ENCODE results near the gene AMN.

AMN gene

DNA sequence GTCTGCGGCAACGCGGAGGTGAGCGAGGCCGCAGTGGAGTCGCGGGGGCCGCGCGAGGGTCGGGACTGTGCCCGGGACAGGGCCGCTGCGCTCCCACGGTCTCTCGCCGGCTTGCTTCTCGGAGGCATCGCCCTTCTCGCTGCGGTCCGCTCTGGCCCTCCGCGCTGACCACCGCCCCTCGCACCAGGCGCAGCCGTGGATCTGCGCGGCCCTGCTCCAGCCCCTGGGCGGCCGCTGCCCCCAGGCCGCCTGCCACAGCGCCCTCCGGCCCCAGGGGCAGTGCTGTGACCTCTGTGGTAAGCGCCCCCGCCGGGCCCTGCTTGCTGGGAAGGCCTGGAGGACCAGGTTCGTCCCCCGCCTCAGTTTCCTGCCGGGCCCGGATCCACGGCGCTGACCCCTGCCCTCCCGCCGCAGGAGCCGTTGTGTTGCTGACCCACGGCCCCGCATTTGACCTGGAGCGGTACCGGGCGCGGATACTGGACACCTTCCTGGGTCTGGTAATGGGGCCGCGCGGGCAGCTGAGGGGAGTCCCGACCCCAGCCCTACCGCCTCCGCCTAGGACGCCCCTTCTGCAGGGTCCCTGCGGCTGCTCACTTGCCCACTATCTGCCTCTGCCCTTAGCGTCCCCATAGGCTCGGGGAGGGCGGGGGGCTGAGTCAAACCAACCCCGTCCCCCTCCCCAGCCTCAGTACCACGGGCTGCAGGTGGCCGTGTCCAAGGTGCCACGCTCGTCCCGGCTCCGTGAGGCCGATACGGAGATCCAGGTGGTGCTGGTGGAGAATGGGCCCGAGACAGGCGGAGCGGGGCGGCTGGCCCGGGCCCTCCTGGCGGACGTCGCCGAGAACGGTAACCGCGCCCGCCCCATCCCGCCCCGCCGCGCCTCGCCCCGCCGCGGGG, 7.0 kb downstream of the AMN start:
- ATAC-seq, result peak in 1 of 2 donors; percentile 6

DNA sequence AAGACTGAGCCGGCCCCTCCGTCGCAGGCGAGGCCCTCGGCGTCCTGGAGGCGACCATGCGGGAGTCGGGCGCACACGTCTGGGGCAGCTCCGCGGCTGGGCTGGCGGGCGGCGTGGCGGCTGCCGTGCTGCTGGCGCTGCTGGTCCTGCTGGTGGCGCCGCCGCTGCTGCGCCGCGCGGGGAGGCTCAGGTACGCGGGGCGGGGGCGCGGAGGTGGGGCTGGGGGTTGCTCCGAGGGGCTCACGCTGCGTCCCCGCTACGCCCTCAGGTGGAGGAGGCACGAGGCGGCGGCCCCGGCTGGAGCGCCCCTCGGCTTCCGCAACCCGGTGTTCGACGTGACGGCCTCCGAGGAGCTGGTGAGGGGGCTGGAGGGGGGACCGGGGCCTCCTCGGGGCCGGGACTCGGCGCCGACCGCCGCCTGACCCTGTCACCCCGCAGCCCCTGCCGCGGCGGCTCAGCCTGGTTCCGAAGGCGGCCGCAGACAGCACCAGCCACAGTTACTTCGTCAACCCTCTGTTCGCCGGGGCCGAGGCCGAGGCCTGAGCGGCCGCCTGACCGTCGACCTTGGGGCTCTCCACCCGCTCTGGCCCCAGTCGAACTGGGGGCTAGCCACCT, 7.8 kb downstream of the AMN start:
- ATAC-seq, result no peak

DNA sequence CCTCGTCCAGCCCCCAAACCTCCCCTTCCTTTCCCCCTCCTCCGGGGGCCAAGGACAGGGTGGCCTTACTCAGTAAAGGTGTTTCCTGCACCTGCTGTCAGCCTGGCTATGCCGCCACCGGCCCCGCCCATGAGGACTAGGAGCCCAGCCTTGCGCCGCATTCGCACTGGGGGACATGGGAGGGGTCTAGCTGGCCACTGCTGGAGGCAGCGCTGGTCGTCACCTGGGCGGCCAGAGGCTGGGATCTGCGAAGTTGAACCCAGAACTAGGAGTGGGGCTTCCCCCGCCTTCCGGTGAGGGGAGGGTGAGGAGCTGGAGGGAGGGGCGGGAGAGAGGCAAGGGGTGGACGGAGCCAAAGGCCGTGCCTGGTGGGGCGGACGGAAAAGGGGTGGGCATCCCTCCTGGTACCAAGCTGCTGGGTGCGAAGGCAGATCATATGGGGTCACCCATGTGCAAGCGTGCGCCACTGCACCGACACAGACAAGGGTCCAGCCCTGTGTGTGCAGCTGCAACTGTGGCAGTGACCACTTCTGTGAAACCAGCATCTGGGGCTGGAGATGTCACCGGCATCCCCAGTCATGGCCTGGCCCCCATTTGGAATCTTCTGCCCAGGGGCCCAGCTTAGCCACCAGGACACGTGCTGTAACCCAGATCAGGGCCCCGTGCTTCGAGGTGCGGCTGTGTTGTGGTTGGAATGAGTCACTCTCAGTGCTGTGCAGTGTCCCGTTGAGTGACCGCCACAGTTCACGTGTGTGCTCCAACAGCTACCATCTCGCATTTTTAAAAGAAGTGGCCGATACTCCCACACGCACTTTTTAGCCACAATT, 8.5 kb downstream of the AMN start:
- no peak for ATAC-seq

DNA sequence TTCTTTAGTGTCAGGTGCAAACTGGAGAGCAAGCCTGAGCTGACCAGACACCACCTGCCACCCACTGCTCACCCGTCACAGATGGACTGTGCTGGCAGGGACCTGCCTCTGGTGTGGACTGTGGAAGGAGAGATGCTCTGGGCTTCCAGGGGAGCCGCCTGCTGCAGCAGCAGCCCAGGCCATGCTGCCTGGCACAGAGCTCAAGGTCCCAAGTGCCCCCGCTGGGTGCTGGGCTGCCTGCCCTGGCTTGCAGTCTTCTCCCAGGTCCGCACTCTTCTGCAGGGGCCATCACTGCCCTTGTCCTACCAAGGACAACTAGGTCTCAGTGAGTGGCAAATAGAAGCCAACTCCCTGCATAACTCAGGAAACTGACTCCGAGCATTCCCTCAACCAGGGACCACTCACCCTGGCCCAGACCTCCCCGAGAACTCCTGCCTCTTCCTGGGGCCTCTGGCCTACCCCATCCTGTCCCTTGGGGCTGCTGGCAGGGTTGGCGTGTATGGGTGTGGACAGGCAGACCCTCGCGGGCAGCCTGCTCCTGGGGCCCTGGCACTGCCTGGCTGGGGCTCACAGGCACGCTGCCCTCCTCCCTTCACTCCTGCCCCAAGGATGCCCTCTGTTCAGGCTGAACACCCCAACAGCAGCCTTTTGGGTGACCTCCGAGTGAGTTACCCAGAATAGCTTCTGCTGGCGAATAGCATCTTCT, 9.3 kb downstream of the AMN start:
- ATAC-seq, result no peak

DNA sequence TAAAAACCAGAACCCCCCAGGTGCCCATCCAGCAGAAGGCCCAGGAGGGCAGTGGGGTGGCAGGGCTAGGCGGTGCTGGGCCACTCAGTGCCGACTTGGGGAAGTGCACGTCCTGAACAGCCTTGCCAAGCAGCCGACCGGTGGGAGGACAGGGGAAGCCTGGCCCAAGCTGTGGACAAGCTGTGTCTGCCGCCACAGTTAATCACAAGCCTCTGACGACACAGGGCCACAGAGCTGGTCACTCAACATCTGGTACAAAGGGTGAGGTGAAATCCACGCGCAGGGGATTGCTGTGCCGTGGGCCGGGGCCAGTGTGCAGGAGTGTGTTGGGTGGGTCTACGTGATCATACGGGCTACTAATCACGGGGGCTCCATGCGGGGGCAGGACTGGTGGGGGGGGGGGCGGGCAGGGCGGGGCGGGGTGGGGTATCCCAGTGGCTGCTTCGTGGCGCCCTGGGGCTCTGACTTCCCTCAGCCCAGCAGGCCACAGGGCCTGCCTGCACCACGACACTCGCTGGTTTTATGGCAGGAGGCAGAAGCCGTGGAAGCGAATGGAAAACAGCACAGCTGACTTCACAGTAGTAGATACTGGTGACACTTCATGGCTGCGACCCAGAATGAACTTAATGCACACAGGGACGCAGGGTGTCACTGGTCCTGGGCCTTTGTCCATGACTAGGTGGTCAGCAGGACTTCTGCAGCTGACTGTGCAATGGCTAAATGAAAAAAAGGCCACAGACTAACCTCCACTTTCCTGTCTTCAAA, 10.2 kb downstream of the AMN start:
- ATAC-seq, result no peak

DNA sequence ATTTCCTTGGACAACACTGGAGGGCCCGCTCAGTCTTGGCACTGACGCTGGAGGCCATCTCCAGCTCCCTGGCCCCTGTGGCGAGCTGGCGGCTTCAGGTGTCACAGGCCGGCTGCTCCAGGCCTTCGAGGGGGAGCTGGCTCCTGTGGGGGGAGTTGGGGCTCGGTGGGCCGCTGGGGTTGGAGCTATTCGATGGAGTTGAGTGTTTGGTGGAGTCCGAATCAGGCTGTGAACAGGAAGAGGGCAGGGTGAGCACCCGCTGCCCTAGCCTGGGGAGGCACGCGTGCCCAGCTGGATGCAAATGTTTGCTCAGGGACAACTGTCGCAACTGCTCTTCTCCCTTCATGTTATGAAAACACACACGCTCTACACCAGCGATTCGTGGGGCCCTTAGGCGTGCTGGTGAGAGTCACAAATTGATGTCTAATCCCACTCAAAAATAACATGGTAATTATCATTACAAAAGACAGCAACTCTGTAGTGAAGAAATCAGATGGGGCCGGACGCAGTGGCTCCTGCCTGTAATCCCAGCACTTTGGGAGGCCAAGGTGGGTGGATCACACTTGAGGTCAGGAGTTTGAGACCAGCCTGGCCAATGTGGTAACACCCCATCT, 11.3 kb downstream of the AMN start:
- ATAC-seq, result no peak

DNA sequence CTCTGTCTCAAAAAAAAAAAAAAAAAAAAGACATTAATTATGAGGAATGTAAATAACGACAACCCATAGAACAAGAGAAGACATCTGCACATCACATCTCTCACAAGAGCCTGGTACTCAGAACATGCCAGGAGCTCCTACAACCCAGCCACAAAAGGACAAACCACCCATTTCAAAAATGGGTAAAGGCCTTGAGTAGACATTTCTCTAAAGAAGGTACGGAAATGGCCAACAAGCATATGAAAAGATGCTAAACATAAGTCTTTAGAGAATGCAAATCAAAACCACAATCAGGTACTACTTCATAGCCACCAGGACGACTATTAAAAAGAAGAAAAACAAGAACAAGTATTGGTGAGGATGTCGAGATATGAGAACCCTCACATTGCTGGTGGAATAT, 13.3 kb downstream of the AMN start:
- ATAC-seq, result no peak

DNA sequence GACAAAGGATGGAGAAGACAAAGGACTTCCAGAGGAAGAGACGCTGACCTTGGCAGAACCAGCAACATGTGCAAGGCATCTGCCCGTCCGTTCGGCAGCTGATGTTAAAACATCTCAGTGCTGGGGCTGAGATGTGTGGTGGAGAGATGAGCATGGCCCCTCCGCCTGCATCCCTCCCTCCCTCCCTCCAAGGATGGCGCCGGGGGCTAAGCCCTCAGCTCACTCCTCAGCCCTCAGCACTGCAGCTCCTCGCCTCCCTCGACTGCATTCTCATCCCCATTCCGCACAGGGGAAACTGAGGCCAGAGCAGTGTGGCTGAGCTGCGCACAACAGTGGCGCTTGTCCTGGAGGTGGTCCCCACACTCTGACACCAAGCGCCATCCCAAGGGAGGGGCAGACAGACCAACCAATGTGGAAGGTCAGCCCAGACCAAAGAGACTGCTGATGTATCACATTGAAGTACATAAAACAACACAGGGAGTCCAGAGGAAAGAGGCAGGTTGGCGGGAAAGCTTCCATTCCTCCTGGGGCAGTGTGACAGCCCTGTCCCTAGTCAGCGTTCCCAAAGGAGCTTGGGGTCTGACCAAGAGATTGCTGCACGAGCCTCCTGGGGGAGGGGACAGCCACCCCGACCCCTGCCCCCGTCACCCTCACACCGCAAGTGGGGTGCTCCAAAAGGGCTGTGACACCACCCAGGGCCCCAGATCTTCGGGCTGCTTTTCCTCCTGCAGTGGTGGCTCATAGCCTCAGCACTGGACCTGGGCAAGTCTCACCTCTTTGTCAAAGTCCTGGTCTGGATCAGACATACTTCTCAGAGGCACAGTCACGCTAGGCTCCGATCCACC, 15.1 kb downstream of the AMN start:
- no peak for ATAC-seq

DNA sequence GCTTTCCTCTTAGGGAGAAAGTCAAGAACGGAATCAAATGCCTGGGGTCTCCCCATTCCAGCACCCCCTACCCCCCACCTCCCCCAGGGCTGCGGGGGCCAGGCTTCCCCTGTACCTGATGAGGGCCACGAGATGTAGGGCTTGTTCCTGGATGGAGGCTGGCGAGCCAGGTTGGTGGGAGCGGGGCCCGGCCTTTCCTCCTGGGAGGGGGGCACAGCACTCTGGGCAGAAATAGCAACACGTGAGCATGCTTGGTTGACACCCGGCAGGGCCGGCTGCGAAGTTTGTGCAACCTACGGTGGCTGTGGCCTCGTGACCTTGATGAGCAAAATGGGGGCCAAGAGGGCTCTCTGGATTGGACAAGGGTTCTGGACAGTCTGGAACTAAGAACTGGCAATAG, 15.7 kb downstream of the AMN start:
- ATAC-seq, result no peak

DNA sequence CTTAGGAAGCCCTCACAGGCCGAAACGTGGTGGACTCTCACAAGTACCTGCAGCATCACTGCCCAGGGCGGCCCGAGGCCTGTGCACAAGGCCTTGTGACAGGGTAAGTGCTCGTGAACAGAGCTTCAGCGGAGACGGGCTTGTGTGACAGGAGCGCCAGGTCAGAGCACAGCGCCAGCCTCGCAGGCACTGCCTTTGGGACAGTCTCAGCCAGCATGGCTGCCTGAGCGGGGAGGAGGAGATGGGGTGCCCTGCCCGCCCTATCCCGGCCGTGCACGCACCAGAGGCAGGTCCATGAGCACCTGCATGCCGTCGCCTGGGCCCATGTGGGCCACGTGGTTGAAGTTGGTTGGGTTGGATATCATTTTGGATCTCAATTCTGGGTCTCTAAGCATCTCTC, 16.9 kb downstream of the AMN start:
- ATAC-seq, result no peak

DNA sequence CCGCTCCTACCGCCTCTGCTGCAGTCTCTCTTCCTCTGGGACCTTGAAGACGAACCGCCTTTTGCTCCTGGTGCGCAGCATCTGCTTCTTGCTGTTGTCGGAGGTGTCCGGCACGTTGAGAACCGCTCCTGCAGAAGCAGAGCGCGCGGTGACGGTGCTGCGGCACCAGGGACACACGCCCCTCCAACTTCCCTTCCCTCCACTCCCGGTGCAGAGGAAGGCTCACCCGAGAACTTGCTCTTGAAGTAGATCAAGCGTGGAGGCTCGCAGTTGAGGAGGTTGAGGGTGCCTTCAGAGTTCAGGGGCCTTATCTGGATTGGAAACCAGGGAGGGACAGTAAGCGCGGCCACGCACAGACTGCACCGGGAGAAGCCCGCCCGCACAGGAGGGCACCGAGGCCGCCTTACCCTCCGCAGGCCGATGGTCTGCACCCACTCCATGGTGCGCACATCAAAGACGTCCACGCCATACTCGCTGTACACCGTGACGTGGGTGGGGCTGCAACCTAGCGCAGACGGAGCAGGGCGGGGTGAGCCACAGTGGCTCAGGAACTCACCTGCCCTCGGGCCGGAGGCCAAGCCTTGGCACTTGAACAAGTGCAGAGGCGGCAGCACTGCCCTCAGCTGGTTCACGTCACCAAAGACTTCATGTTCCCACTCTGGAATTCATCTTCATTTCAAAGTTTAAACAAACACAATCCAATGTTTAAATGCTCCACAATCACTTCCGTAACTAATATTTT, 17.5 kb downstream of the AMN start:
- no peak for ATAC-seq

DNA sequence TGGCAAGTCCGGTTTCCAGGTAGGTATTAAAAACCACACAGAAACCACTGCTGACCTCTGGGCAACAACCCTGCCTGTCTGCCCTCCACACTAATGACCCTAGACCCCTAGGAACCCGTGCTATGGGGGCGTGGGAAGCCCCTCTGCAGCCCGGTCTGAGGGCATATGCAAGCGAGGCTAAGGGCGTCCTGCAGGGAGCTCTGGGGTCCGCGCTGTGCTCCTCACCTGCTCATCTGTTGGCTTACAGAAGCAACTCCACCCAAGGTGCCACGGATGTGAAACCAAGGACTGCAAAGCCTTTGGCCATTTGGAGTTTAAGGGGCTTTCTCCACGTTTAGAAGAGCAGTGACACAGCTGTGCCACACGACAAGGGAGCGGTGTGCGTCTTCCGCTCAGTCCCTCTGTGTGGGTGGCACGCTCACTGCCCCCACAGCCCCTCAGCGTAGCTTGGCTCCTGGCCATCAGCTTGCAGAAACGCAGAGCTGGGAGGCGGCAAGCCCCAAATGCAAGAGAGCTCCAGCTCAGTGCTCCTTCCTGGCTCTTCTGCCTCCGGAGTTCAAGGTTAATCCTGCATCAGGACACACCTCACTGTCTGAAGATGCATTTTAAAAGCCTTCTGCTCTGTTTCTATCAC, 18.4 kb downstream of the AMN start:
- ATAC-seq, result no peak

DNA sequence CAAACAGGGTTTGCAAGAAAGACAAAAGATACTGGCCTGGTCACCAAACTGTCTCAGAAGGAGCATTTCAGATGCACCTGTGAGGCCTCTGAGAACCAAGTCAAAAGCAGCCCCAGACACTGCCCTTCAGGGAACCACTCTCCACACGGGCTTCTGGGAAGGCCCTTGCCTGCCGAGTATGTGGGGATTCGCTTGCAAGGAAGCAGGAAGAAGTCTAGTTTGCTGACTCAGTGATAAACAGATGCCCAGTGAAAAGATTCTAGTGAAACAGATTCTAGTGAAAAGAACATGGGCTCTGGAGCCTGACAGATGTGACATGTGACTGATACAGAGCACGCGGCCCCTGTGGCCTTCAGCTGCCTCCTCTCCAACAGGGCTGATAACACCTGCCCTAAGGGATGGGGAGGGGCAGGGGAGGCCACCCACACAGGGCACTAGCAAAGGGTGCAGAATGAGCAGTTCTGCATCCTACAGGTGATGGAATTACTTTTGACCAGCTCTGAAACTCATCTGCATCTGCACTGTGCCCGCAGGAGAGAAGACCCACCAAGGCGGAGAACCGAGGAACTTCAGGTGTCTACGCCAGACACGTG, 19.1 kb downstream of the AMN start:
- no peak for ATAC-seq

DNA sequence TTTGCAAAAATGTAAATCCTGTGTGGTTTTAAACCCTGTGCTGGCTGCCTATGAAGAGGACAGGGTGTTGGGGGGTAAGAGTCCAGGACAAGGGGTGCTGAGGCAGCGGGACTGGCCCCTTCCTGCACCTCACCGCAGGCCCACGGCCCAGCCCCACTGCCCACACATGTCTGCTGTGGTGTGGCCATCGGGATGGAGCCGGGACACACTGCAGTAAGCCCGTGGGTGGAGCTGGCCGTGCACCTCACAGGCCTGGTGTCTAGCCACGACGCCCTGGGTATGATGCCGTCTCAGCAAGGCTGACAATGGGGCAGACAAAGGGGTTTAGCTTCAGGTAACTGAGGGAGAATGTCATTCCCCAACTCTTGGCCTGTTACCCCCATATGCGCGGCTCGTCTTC, 19.6 kb downstream of the AMN start:
- no peak for ATAC-seq

DNA sequence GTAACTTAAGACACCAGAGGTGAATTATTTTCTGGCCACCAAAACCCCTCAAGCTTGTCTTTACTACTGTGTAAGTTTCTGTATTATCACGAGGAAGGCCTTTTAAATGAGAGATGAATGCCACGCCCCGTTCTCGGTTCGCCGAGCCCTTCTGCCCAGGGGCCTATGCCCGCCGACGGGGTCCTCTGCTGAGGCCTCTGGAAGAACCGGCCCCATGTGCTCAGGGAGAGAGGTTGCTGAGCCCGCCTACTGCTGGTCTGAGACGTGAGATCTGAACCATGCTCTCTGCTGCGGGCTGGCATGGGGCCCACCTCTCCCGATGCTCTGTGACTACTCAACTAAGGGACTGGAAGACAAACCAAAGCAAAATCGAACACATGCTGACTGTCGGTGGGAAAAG, 21.0 kb downstream of the AMN start:
- no peak for ATAC-seq

DNA sequence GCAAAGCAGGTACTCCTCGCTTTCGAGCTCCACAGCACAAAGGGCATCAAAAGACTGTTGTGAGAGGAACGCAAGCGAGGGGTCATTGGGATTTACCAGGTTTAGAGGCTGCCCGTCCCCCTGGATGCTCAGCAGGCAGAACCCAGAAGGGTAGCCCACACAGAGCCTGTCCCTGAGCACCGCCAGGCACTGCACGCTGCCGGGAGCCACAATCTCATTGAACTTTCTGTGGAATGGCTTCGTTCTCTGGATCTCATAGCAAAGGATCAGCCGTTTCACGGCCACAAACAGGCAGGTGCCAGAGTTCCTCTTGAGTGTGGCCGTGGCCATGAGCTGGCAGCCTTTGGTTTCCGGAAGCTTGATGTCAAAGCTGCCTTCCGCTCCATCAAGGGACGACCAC, 21.5 kb downstream of the AMN start:
- ATAC-seq, result no peak

DNA sequence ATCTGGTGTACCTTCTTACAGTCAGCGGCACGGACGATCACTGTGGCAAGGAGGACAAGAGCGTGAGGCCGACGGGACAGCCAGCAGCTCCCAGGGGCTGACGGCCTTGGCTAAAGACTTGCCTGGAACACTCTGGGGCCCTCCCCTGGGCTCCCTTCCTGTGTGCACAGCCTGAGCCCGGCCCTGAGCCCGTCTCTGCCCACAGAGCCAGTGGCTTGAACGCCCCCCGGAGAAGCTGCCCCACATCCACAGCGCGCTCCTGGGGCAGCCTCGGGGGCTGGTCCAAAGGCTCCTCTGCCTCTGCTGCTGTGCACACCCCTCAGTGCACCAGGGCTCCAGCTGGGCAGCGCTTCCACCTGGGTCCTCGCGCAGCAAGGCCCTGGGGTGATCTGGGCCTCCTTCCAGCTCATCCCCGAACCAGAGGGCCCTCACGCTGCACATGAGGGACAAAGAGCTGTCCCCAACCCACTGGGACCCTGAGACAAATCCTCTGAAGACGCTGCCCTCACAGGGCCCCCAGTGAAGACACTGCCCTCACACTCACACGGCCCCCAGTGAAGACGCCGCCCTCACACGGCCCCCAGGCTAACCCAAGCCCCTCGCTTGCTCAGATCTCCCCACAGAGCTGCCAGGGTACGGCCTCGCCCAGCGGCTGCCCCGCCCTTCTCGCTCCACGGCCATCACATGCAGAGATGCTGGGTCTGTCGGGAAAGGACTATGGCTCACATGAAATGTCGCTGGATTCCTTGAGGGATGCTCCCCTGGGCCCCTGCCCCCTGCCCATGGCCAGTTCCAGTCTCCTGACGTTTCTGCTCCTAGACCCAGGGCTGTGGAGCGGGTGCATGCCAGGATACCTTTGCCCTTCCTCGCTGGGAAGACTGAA, 22.2 kb downstream of the AMN start:
- ATAC-seq, result no peak
